Esophagus muscularis mucosa (tissue), 4 donors: ENCODE results near the gene ATXN2. TPM values are rescaled to one million over a fixed set of nuclear protein-coding genes. Genes with fewer than 3 reads are reported as not detected.
A peak's percentile ranks its signal among the peaks of the same experiment; 100 is the strongest.
"Not testable (repeated sequence)": the region's sequence is repeated elsewhere in the genome, so short reads cannot be mapped to it uniquely, and the experiment has no call there.

Source experiments
- DNase-seq: peaks from one replicate; pipeline ENCODE4 v3.0.0-alpha.2; 2017; ENCODE audit errors: extremely low spot score
- H3K27ac ChIP-seq, 4 donors: fragments of 200-600 bp; sonication (generic); replicated peaks in 1 of 4; 1 replicate in 3 of 4; 2 replicates in 1 of 4; pipeline ENCODE4 v1.5.1; 2016 to 2019; ENCODE audit warnings: mild to moderate bottlenecking in 1 of 4
- H3K27me3 ChIP-seq, 4 donors: fragments of 200-600 bp; sonication (generic); one replicate each; pipeline versions ENCODE4 v1.5.1 to v1.6.0; 2016 to 2019
- H3K36me3 ChIP-seq, 4 donors: fragments of 200-600 bp; sonication (generic); one replicate each; pipeline ENCODE4 v1.5.1; 2016 to 2019
- H3K4me1 ChIP-seq, 4 donors: fragments of 200-600 bp; sonication (generic); one replicate each; pipeline ENCODE4 v1.5.1; 2016 to 2019
- H3K4me3 ChIP-seq, 4 donors: fragments of 200-600 bp; sonication (generic); 1 replicate in 2 of 4; 2 replicates in 2 of 4; pipeline ENCODE4 v1.5.1; 2016 to 2019; ENCODE audit warnings: mild to moderate bottlenecking in 4 of 4, moderate library complexity in 1 of 4
- H3K9me3 ChIP-seq, 4 donors: fragments of 200-600 bp; sonication (generic); 1 replicate in 3 of 4; 2 replicates in 1 of 4; pipeline ENCODE4 v1.5.1; 2016 to 2019
- EP300 ChIP-seq: sonication (generic); formaldehyde crosslinking; IDR thresholded peaks from one replicate; pipeline ENCODE4 v1.6.1; 2017; ENCODE audit warnings: antibody characterized with exemption
- POLR2A ChIP-seq: fragments of 450-650 bp; IDR thresholded peaks from one replicate; pipeline ENCODE4 v1.6.1; 2017; ENCODE audit warnings: antibody characterized with exemption, moderate library complexity, mild to moderate bottlenecking, low read depth
- POLR2AphosphoS5 ChIP-seq, 2 donors: sonication (generic); formaldehyde crosslinking; IDR thresholded peaks; one replicate each; pipeline ENCODE4 v1.6.1; 2017; ENCODE audit warnings: antibody characterized with exemption in 2 of 2
- WGBS: methylation state at CpG from one replicate; pipeline ENCODE4 v1.1.5; 2018; 5-methylcytosine and 5-hydroxymethylcytosine counted together
- intact Hi-C: fragments of 100-400 bp; cut with DNase I; formaldehyde crosslinking; loops from one replicate; pipeline ENCODE4 v1.15.1; 2023
- total RNA-seq, 4 donors: library from RNA; depleted of rRNA; stranded (reverse); fragments of >200 nt; gene quantifications; one replicate each; pipeline versions ENCODE4 v1.1.0 to v1.2.1, GENCODE V29; 2016
- TF ChIP-seq, protein P1 (sequence below), 3 experiments: fragments of 200-600 bp in 2 of 3; fragments of 450-650 bp in 1 of 3; sonication (generic) in 2 of 3; IDR thresholded peaks; one replicate each; pipeline ENCODE4 v1.5.1; 2017 to 2019; ENCODE audit warnings: antibody characterized with exemption in 3 of 3, mild to moderate bottlenecking in 2 of 3, moderate library complexity in 1 of 3

The ATXN2 gene
- total RNA-seq, 4 donors from 2014 or later, result 32.0 to 57.3 (median 52.0) TPM

DNA sequence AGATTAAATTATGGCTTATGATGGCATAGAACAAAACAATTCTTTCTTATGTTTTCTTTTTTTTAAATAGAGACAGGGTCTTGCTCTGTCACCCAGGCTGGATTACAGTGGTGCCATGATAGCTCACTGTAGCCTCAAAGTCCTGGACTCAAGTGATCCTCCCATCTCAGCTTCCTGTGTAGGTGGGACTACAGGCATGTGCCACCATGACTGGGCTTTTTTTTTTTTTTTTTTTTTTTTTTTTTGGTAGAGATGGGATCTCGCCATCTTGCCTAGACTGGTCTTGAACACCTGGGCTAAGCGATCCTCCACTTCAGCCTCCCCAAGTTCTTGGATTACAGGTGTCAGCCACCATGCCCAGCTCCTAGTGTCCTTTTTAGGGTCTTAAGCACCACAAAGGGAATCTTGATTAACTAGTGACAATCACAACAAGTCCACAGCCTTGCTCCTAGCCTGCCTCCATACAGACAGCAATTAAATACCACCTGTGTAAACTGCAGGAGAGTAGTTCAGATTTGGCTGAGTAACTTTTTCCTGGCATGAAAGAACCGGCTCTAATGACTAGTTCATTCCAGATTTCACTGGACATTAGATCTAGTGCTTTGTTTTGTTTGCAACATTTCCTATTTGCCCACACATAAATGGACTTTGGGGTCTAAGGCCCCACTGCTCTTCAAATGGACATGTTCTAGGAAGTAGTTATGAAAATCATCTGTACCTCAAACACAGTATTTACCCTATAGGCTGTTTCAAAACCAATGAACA lies 131.8 kb downstream of the ATXN2 start:
- intact Hi-C loops, result no loop called here
- H3K4me3 ChIP-seq, result no peak overlapping the region
- DNase-seq, result no peak
- WGBS, result 75% methylated on average over 3 of the region's 3 CpGs
- TF ChIP-seq POLR2A (no peak), POLR2AphosphoS5 (IDR thresholded peaks at IDR 0.05) (no peak), EP300 (no peak)
- TF ChIP-seq, protein P1, sequence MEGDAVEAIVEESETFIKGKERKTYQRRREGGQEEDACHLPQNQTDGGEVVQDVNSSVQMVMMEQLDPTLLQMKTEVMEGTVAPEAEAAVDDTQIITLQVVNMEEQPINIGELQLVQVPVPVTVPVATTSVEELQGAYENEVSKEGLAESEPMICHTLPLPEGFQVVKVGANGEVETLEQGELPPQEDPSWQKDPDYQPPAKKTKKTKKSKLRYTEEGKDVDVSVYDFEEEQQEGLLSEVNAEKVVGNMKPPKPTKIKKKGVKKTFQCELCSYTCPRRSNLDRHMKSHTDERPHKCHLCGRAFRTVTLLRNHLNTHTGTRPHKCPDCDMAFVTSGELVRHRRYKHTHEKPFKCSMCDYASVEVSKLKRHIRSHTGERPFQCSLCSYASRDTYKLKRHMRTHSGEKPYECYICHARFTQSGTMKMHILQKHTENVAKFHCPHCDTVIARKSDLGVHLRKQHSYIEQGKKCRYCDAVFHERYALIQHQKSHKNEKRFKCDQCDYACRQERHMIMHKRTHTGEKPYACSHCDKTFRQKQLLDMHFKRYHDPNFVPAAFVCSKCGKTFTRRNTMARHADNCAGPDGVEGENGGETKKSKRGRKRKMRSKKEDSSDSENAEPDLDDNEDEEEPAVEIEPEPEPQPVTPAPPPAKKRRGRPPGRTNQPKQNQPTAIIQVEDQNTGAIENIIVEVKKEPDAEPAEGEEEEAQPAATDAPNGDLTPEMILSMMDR (IDR thresholded peaks at IDR 0.05), result no peak
- no peaks in the 10 kb centered on the region for H3K27me3 ChIP-seq
- peak overlapping the region; percentile 32 to 58 (median 42) for H3K27ac ChIP-seq
- H3K4me1 ChIP-seq, result peaks cover 0 to 21% (median 16%) of the 10 kb centered on the region in 4 donors
- no peaks in the 10 kb centered on the region for H3K9me3 ChIP-seq
- peaks cover 8 to 47% (median 31%) of the 10 kb centered on the region in 4 donors for H3K36me3 ChIP-seq

DNA sequence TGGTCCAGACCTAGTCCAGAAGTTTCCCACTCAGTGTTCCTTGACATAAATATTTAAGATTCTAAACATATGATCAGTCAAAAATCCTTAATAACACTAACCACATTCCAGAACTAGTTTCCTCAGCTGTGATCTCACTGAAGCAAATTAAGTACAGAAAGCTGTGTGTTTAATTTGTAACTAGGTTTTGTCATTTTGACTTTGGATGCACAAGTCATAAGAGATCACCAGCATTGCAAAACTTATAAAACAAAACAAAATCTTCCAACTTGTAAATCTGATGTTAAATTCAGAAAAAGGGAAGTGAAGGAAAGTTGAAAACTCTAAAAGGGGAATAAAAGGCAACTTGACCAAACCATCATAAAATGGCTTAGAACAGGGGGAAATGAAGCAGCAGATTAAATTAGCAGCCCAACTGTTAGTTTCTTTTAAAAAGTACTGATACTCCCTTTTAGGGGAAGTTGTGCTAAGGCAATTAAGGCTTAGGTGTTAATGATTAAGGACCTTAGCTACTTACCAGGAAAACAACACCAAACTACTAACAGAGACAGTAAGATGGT lies 136.8 kb downstream of the ATXN2 start:
- Histone ChIP-seq H3K4me3 (no peak overlapping the region), H3K4me1 (peaks cover 12 to 27% (median 25%) of the 10 kb centered on the region in 4 donors), H3K27me3 (no peaks in the 10 kb centered on the region), H3K36me3 (peaks cover 0 to 44% (median 30%) of the 10 kb centered on the region in 4 donors), H3K9me3 (no peaks in the 10 kb centered on the region), H3K27ac (peak overlapping the region in 3 of 4 donors; percentile 13 to 44 (median 25))
- no peak for DNase-seq
- intact Hi-C loops, result no loop called here
- no peak for TF ChIP-seq POLR2A
- TF ChIP-seq EP300, result no peak
- TF ChIP-seq, protein P1 (IDR thresholded peaks at IDR 0.05), result no peak
- TF ChIP-seq POLR2AphosphoS5 (IDR thresholded peaks at IDR 0.05), result no peak

GRCh38 chr12:111460111-111460510 lies 139.0 kb downstream of the ATXN2 start:
- WGBS, result 98% methylated on average over 11 of the region's 11 CpGs
- H3K27me3 ChIP-seq, intact Hi-C loops, H3K4me3 ChIP-seq, H3K9me3 ChIP-seq, H3K27ac ChIP-seq: not testable (repeated sequence)
- peak; percentile 12 for DNase-seq
- Histone ChIP-seq H3K36me3 (peaks cover 18 to 66% (median 51%) of the 10 kb centered on the region in 4 donors), H3K4me1 (peaks cover 21 to 27% (median 25%) of the 10 kb centered on the region in 4 donors)

DNA sequence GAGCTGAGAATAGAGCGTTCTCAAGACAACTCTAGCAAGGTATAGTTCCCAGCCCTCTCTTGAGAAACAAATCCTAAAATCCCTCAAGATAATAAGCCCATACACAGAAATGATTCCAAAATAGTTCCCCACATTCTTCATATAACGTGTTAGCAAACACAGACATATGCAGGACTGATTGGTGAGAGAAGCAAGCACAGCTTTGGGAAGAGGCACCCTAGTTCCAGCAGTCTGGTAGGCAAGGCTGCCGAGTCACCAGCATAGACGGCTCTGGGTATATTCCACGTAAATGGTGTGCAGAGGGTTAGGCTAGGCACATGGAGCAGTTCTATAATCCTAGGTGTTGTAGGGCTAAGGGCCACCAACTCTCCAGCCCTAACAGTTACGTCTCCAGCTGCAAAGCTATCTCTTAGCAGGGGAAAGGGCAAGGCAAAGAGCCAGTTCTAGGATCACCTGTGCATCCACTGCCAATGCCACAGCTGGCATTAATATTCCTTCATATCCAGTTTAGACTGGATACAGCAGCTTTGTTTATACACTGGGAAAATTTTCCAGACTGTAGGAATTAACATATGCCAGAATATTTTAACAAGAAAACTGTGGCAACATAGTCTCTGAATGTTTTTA lies 140.5 kb downstream of the ATXN2 start:
- TF ChIP-seq POLR2A (no peak), EP300 (no peak), POLR2AphosphoS5 (IDR thresholded peaks at IDR 0.05) (no peak)
- TF ChIP-seq, protein P1 (IDR thresholded peaks at IDR 0.05), result no peak
- DNase-seq, result peak; percentile 62
- H3K27ac ChIP-seq, result peak overlapping the region in 1 of 4 donors; percentile 9
- H3K36me3 ChIP-seq, result peaks cover 26 to 71% (median 63%) of the 10 kb centered on the region in 4 donors
- no peaks in the 10 kb centered on the region for H3K27me3 ChIP-seq
- no peak overlapping the region for H3K4me3 ChIP-seq
- WGBS, result 73% methylated on average over 6 of the region's 6 CpGs
- H3K4me1 ChIP-seq, result peaks cover 21 to 34% (median 28%) of the 10 kb centered on the region in 4 donors
- intact Hi-C loops, result no loop called here
- no peaks in the 10 kb centered on the region for H3K9me3 ChIP-seq

DNA sequence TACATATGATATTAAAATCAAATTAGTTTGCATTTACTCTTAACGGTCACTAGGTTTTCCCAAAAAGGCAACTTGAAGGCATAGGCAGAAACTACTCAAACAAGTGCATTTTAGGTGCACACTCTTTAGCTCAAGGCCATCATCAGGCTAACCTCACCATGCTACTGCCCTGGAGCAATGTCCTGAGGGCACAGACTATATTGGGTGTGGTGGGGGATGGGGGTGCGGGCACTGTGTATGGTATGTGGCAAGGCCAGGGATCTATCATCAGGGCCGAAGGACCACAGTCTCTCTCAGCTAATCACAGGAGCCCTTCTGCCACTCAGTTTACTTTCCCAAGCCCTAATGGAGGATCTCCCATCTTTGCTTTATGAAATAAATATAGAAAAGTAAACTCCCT lies 141.5 kb downstream of the ATXN2 start:
- peaks cover 21 to 34% (median 26%) of the 10 kb centered on the region in 4 donors for H3K4me1 ChIP-seq
- peaks cover 37 to 77% (median 69%) of the 10 kb centered on the region in 4 donors for H3K36me3 ChIP-seq
- no peaks in the 10 kb centered on the region for H3K9me3 ChIP-seq
- DNase-seq, result no peak
- intact Hi-C loops, result no loop called here
- no peaks in the 10 kb centered on the region for H3K27me3 ChIP-seq
- H3K4me3 ChIP-seq, result no peak overlapping the region
- H3K27ac ChIP-seq, result no peak overlapping the region
- no peak for TF ChIP-seq EP300
- no peak for TF ChIP-seq POLR2AphosphoS5 (IDR thresholded peaks at IDR 0.05)
- TF ChIP-seq, protein P1 (IDR thresholded peaks at IDR 0.05), result no peak
- TF ChIP-seq POLR2A, result no peak
- 85% methylated on average over 3 of the region's 3 CpGs for WGBS
